Coronary artery (tissue), 2 donors: Measurements from ENCODE around the gene RAB31.
A peak's percentile ranks its signal among the peaks of the same experiment; 100 is the strongest.

ENCODE experiments used
- DNase-seq: peaks from one replicate; pipeline ENCODE4 v3.0.0-alpha.2; 2017; ENCODE audit warnings: low spot score
- H3K27ac ChIP-seq, 2 donors: fragments of 200-600 bp; sonication (generic); one replicate each; pipeline ENCODE4 v1.5.1; 2016 to 2019
- H3K4me3 ChIP-seq: fragments of 200-600 bp; sonication (generic); 2 replicates; pipeline ENCODE4 v1.5.1; 2016; ENCODE audit warnings: mild to moderate bottlenecking, moderate library complexity
- TF ChIP-seq, protein P1 (sequence below): fragments of 200-600 bp; sonication (generic); IDR thresholded peaks from one replicate; pipeline ENCODE4 v1.5.1; 2019; ENCODE audit warnings: antibody characterized with exemption

RAB31 gene

DNA sequence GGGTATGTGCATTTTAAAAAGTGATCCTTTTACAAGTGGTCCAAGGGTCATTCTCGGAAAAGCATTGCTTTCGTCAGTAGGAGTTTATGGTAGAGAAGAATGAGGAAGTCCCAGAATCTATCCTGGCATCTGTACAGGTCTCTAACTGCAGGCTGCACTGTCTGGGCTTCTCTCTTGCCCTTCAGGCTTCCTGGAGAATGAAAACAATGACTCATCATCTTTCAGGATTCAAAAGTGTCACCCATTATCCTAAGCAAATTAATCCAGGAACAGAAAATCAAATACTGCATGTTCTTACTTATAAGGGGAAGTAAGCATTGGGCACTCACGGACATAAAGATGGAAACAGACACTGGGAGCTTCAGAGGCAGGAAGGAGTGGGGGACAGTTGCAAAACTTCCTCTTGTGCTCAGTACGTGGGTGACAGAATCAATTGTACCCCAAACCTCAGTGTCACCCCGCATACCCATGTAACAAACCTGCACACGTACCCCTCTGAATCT, 117.5 kb downstream of the RAB31 start:
- Histone ChIP-seq H3K4me3 (no peak overlapping the region), H3K27ac (peak overlapping the region; percentile 58 to 82)
- no peak for DNase-seq
- TF ChIP-seq, protein P1, sequence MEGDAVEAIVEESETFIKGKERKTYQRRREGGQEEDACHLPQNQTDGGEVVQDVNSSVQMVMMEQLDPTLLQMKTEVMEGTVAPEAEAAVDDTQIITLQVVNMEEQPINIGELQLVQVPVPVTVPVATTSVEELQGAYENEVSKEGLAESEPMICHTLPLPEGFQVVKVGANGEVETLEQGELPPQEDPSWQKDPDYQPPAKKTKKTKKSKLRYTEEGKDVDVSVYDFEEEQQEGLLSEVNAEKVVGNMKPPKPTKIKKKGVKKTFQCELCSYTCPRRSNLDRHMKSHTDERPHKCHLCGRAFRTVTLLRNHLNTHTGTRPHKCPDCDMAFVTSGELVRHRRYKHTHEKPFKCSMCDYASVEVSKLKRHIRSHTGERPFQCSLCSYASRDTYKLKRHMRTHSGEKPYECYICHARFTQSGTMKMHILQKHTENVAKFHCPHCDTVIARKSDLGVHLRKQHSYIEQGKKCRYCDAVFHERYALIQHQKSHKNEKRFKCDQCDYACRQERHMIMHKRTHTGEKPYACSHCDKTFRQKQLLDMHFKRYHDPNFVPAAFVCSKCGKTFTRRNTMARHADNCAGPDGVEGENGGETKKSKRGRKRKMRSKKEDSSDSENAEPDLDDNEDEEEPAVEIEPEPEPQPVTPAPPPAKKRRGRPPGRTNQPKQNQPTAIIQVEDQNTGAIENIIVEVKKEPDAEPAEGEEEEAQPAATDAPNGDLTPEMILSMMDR = no peak

DNA sequence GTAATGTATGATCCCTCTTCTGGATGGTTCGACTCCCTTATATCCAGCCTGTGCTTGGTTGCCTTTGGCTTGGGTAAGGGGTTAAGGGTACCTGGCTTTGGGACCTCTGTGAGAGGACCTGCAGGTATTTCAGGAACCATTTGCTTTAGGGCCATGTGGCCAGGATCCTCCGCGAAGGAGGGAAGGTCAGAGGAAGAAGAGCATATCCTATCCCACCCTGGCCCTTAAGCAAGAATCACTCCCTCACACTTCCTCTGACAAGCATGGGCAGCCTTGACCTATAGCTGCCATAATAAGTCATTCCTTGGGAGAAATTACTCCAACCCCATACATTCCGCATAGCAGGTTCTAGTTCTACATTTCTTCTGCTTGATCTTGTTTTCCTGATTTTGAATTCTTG, 118.6 kb downstream of the RAB31 start:
- Histone ChIP-seq H3K4me3 (no peak overlapping the region), H3K27ac (peak overlapping the region in 1 of 2 donors; percentile 77)
- TF ChIP-seq, protein P1 = no peak
- DNase-seq = no peak

DNA sequence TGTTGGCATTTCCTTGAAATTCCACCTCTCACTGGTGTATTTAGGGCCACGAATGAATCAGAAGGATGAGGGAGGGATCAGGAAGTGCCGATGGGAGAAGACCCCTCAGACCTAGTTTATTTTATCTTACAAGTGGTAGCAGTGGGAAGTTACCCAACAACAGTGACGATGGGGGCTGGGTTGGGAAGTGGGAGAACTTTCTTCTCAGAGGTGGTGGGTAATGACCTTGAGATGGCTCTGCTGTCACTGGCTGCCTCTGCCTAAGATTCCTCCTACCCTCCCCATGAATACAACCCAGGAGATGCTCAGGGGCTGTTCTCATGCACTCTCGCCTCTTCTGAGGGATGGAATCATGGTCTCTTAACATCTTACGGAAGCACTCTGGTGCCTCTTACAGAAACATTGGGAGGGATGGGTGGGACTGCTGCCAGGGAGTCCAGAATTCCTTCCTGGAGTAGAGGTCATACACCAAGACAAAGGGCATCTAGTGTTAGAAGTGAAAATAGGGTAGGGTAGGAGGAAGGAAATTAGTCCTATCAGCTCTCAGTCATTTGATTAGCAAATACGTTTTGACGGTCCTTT, 119.2 kb downstream of the RAB31 start:
- no peak for DNase-seq
- TF ChIP-seq, protein P1 = no peak
- no peak overlapping the region for H3K4me3 ChIP-seq
- H3K27ac ChIP-seq = peak overlapping the region in 1 of 2 donors; percentile 77

DNA sequence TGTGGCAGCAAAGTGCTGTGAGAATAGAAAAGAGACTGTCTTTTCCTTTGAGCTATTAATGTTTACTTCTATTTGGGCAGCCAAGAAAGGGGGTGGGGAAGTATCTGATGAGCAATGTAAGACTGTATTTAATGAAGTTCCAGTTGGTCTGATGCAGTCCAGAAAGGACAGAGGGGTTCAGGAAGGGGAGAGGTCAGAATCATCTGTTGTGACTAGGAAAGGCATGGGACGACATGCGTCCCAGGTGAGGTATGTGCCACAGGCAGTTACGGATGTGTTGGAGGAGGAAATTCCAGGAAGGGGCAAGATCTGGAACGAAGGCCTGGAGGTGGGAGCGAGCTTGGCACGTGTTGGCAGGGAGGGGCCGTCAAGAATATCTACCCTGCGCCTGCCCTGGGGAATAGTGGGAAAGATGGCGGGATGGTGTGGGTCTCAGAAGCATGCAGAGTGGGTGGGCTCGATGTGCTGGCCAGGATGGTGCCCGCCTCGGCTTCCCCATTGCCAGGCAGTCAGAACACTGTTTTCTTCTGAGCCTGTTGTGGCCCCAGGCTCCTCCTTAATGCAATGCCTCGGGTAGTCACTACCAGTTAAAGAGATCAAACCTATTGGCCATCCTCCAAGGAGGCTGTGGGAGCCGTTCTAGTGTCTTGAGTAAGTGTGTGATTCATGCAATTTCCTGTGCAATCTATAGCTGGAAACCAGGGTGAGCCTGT, 119.8 kb downstream of the RAB31 start:
- TF ChIP-seq, protein P1 = no peak
- peak overlapping the region in 1 of 2 donors; percentile 77 for H3K27ac ChIP-seq
- H3K4me3 ChIP-seq = no peak overlapping the region
- DNase-seq = no peak

DNA sequence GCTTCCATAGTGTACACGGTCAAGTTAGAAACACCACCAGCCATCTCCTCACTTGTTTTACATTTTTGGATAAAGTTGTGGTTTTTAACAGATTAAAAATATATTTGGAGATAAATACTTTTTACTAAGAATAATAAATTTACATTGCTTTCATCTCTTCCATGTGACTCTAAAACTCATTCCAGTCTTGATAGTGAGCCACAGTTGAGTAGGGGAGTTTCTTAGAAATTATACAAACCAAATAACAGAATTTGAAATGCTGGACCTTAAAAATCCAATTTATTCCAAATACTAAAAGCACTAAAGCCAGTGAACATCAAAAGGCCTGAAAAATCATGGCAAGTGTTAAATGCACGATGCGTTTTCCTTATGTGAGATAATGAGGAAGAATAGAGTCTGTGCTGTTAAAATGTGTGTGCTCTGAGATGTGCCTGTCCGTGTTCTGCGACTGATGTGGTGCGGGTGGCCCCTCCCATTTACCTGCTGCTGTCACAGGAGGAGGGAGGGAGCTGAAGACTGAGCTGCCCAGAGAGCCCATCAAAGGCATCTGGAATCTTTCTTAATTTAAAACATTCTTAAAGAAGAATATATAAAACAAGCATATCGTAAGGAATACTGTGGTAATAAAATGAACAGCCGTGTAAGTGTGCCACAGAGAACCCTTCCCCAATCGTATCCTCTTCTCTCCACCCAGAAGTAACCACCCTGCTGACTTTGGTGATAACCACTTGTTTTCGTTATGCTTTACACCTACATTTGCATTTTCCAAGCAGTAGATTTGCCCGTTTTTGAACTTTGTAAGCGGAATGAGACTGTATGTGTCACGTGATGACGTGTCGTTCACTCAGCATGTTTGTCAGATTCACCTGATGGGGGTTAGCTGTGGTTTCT, 120.7 kb downstream of the RAB31 start:
- TF ChIP-seq, protein P1 = no peak
- Histone ChIP-seq H3K4me3 (no peak overlapping the region), H3K27ac (peak overlapping the region in 1 of 2 donors; percentile 77)
- no peak for DNase-seq

DNA sequence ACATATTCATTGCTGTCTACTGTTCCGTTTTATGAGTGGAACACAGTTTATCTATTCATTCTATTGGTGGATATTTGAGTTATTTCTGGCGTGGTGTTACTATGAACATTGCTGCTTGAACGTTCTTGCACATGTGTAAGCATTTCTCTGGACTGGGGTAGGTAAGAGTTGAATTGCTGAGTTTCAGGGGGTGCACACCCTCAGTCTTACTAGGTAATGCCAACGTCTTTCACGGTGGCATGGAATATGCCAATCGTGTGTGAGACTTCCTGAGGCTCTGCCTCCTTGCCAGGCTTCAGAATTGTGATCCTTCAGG, 121.3 kb downstream of the RAB31 start:
- DNase-seq = no peak
- Histone ChIP-seq H3K27ac (no peak overlapping the region), H3K4me3 (no peak overlapping the region)
- TF ChIP-seq, protein P1 = no peak
